H1 (cell line): ENCODE measurements around the gene CCDC73. TPM values are rescaled to one million over a fixed set of nuclear protein-coding genes. Genes with fewer than 3 reads are reported as not detected.

Experiments used
- CTCF ChIA-PET: fragments of 300-600 bp; sonication (Branson Sonifier 250); formaldehyde crosslinking; loops from one replicate; lab custom pipeline; 2021; ENCODE audit not compliant: partially characterized antibody; lab: Charles Lee
- POLR2A ChIA-PET: fragments of 300-600 bp; sonication (Branson Sonifier 250); formaldehyde crosslinking; loops from one replicate; lab custom pipeline; 2021; ENCODE audit warnings: inconsistent platforms; ENCODE audit not compliant: partially characterized antibody; lab: Charles Lee
- DNase-seq, 2 experiments: peaks; one replicate each; pipeline versions ENCODE4 v3.0.0 to v3.0.0-alpha.2; 2010 to 2022; ENCODE audit warnings: low spot score in 2 of 2, low read depth in 1 of 2, mixed read lengths in 1 of 2
- FAIRE-seq: peaks from 2 replicates; lab custom pipeline; 2011; peaks lifted over from hg19 to GRCh38; lab: Jason Lieb, UNC
- H2AFZ ChIP-seq: 2 replicates; pipeline ENCODE4 v1.8.1; 2012; ENCODE audit warnings: low read length, inconsistent platforms
- H2AK5ac ChIP-seq: 2 replicates; pipeline ENCODE4 v1.6.1; 2013; ENCODE audit warnings: low read depth, low read length
- H2BK120ac ChIP-seq: replicated peaks from 2 replicates; pipeline ENCODE3; 2013; ENCODE audit warnings: low read depth, low read length, inconsistent platforms
- H2BK12ac ChIP-seq: 2 replicates; pipeline ENCODE4 v1.6.1; 2013; ENCODE audit warnings: low read depth, low read length
- H2BK15ac ChIP-seq: 2 replicates; pipeline ENCODE4 v1.6.1; 2013; ENCODE audit warnings: low read length
- H2BK20ac ChIP-seq: 2 replicates; pipeline ENCODE4 v1.6.1; 2013; ENCODE audit warnings: low read length
- H2BK5ac ChIP-seq: 2 replicates; pipeline ENCODE4 v1.6.1; 2013; ENCODE audit warnings: low read depth, low read length
- H3K14ac ChIP-seq: 2 replicates; pipeline ENCODE4 v1.6.1; 2013; ENCODE audit warnings: inconsistent platforms; ENCODE audit not compliant: insufficient read length
- H3K18ac ChIP-seq: 2 replicates; pipeline ENCODE4 v1.6.1; 2013; ENCODE audit warnings: low read length; ENCODE audit errors: extremely low read depth
- H3K23ac ChIP-seq: 2 replicates; pipeline ENCODE4 v1.6.1; 2013; ENCODE audit warnings: inconsistent platforms; ENCODE audit not compliant: insufficient read length
- H3K23me2 ChIP-seq: 2 replicates; pipeline ENCODE4 v1.6.1; 2013; ENCODE audit warnings: low read depth, low read length
- H3K27ac ChIP-seq: 2 replicates; pipeline ENCODE4 v1.6.1; 2011; ENCODE audit warnings: low read depth, low read length, inconsistent platforms
- H3K27me3 ChIP-seq, 4 experiments: replicated peaks in 1 of 4; 1 replicate in 1 of 4; 2 replicates in 3 of 4; pipeline versions ENCODE4 v1.6.1 to v1.8.1; 2011 to 2013; ENCODE audit warnings: low read length in 3 of 4, mild to moderate bottlenecking in 3 of 4, inconsistent platforms in 2 of 4, mixed read lengths in 2 of 4, moderate library complexity in 1 of 4; ENCODE audit not compliant: control insufficient read depth in 3 of 4, insufficient read depth in 3 of 4; ENCODE audit errors: extremely low read depth in 1 of 4
- H3K36me3 ChIP-seq, 4 experiments: 2 replicates each; pipeline versions ENCODE4 v1.6.1 to v1.8.1; 2011 to 2013; ENCODE audit warnings: mild to moderate bottlenecking in 4 of 4, low read length in 3 of 4, moderate library complexity in 2 of 4, control low read depth in 1 of 4, inconsistent platforms in 1 of 4; ENCODE audit not compliant: insufficient read depth in 4 of 4, control insufficient read depth in 2 of 4
- H3K4ac ChIP-seq: replicated peaks from 2 replicates; pipeline ENCODE3; 2013; ENCODE audit warnings: low read length, low read depth, mixed read lengths, inconsistent platforms; ENCODE audit not compliant: insufficient read length
- H3K4me1 ChIP-seq, 4 experiments: replicated peaks in 1 of 4; 1 replicate in 1 of 4; 2 replicates in 3 of 4; pipeline versions ENCODE4 v1.6.1 to v1.8.1; 2011 to 2013; ENCODE audit warnings: low read length in 3 of 4, inconsistent platforms in 2 of 4, mixed read lengths in 1 of 4; ENCODE audit not compliant: insufficient read depth in 4 of 4, control insufficient read depth in 3 of 4
- H3K4me2 ChIP-seq, 2 experiments: 2 replicates each; pipeline versions ENCODE4 v1.6.1 to v1.8.1; 2011 to 2013; ENCODE audit warnings: low read depth in 2 of 2, low read length in 2 of 2, control low read depth in 1 of 2, inconsistent platforms in 1 of 2, mild to moderate bottlenecking in 1 of 2; ENCODE audit not compliant: insufficient read depth in 1 of 2
- H3K4me3 ChIP-seq, 4 experiments: fragments of 200-600, 300-600 bp in 1 of 4; sonication (generic), shearing (Covaris generic), sonication (Bioruptor Twin) in 1 of 4; 2 replicates each; pipeline versions ENCODE4 v1.5.1 to v1.8.1; 2011 to 2016; ENCODE audit warnings: low read length in 4 of 4, low read depth in 3 of 4, control low read depth in 2 of 4, inconsistent platforms in 2 of 4, mild to moderate bottlenecking in 2 of 4, mixed read lengths in 1 of 4, moderate library complexity in 1 of 4; ENCODE audit not compliant: insufficient read depth in 2 of 4; ENCODE audit errors: extremely low read depth in 1 of 4
- H3K56ac ChIP-seq: replicated peaks from 2 replicates; pipeline ENCODE3; 2013; ENCODE audit warnings: low read depth, mild to moderate bottlenecking, mixed read lengths, low read length, inconsistent platforms; ENCODE audit not compliant: insufficient read length
- H3K79me1 ChIP-seq: 2 replicates; pipeline ENCODE4 v1.6.1; 2013; ENCODE audit warnings: low read depth, low read length, control low read depth
- H3K79me2 ChIP-seq, 2 experiments: 2 replicates each; pipeline versions ENCODE4 v1.6.1 to v1.8.1; 2012 to 2013; ENCODE audit warnings: low read length in 2 of 2, mild to moderate bottlenecking in 2 of 2, inconsistent platforms in 1 of 2; ENCODE audit not compliant: insufficient read depth in 2 of 2, control insufficient read depth in 1 of 2
- H3K9ac ChIP-seq, 4 experiments: replicated peaks in 1 of 4; 1 replicate in 1 of 4; 2 replicates in 3 of 4; pipeline versions ENCODE4 v1.6.1 to v1.8.1; 2011 to 2013; ENCODE audit warnings: low read depth in 3 of 4, low read length in 3 of 4, control low read depth in 2 of 4, mild to moderate bottlenecking in 2 of 4, moderate library complexity in 2 of 4, inconsistent platforms in 1 of 4; ENCODE audit errors: extremely low read depth in 1 of 4
- H3K9me3 ChIP-seq, 2 experiments: 2 replicates each; pipeline versions ENCODE4 v1.6.1 to v1.8.1; 2012 to 2013; ENCODE audit warnings: mild to moderate bottlenecking in 2 of 2, moderate library complexity in 2 of 2, control low read depth in 1 of 2, inconsistent platforms in 1 of 2, low read depth in 1 of 2, low read length in 1 of 2, mixed read lengths in 1 of 2; ENCODE audit not compliant: insufficient read depth in 2 of 2
- H4K20me1 ChIP-seq, 2 experiments: replicated peaks in 1 of 2; 2 replicates each; pipeline versions ENCODE3 to v1.8.1; 2011 to 2013; ENCODE audit warnings: inconsistent platforms in 2 of 2, low read length in 2 of 2, mild to moderate bottlenecking in 1 of 2; ENCODE audit not compliant: insufficient read depth in 2 of 2, control insufficient read depth in 1 of 2
- H4K5ac ChIP-seq: 2 replicates; pipeline ENCODE4 v1.6.1; 2013; ENCODE audit warnings: low read length, low read depth, mixed read lengths, inconsistent platforms; ENCODE audit not compliant: insufficient read length
- H4K8ac ChIP-seq: 2 replicates; pipeline ENCODE4 v1.8.0; 2013; ENCODE audit warnings: mild to moderate bottlenecking, moderate library complexity, low read length, inconsistent platforms; ENCODE audit not compliant: insufficient read depth; ENCODE audit errors: extremely low read depth
- H4K91ac ChIP-seq: replicated peaks from 2 replicates; pipeline ENCODE3; 2013; ENCODE audit warnings: low read length, mixed read lengths, inconsistent platforms; ENCODE audit not compliant: insufficient read length
- BCL11A ChIP-seq, 2 experiments: IDR thresholded peaks; one replicate each; pipeline ENCODE4 v1.6.1; 2011; ENCODE audit warnings: low read depth in 2 of 2, low read length in 2 of 2, mild to moderate bottlenecking in 2 of 2
- CREB1 ChIP-seq: IDR thresholded peaks from 2 replicates; pipeline ENCODE4 v1.6.1; 2012; ENCODE audit warnings: inconsistent platforms
- JUN ChIP-seq: IDR thresholded peaks from 2 replicates; pipeline ENCODE4 v1.6.1; 2011; ENCODE audit warnings: low read depth, mild to moderate bottlenecking, improper control_type of control experiment, low read length
- JUND ChIP-seq: IDR thresholded peaks from 2 replicates; pipeline ENCODE4 v1.6.1; 2011; ENCODE audit warnings: mild to moderate bottlenecking, improper control_type of control experiment, low read length
- NANOG ChIP-seq: IDR thresholded peaks from 2 replicates; pipeline ENCODE4 v1.6.1; 2011; ENCODE audit warnings: low read length, low read depth, mild to moderate bottlenecking, inconsistent platforms; ENCODE audit not compliant: insufficient read depth, poor library complexity, severe bottlenecking
- POU5F1 ChIP-seq: IDR thresholded peaks from 2 replicates; pipeline ENCODE4 v1.6.1; 2011; ENCODE audit warnings: low read depth, mild to moderate bottlenecking, low read length, moderate library complexity
- RAD21 ChIP-seq, 2 experiments: IDR thresholded peaks in 1 of 2; conservative IDR thresholded peaks in 1 of 2; 2 replicates each; pipeline ENCODE4 v1.6.1; 2011; ENCODE audit warnings: low read depth in 2 of 2, low read length in 2 of 2, improper control_type of control experiment in 1 of 2, inconsistent platforms in 1 of 2, mild to moderate bottlenecking in 1 of 2, moderate library complexity in 1 of 2
- RBBP5 ChIP-seq: IDR thresholded peaks from 2 replicates; pipeline ENCODE4 v1.7.1; 2012; ENCODE audit warnings: low read depth, mild to moderate bottlenecking, inconsistent platforms, low read length, moderate library complexity, borderline replicate concordance
- SUZ12 ChIP-seq: fragments of 200-600 bp; sonication (generic); IDR thresholded peaks from 2 replicates; pipeline ENCODE4 v1.6.1; 2012; ENCODE audit warnings: mild to moderate bottlenecking, inconsistent platforms, low read length, moderate library complexity, mixed read lengths
- ZNF274 ChIP-seq: IDR thresholded peaks from 2 replicates; pipeline ENCODE4 v1.7.0; 2012; ENCODE audit warnings: low read length, borderline replicate concordance; ENCODE audit errors: extremely low read depth
- WGBS, 2 experiments: shearing (Covaris generic) in 1 of 2; methylation state at CpG; one replicate each; pipeline versions ENCODE4 v1.1.6 to v1.1.7; 2013 to 2015; ENCODE audit warnings: low lambda C conversion rate in 2 of 2, mixed read lengths in 2 of 2, inconsistent platforms in 1 of 2, low coverage in 1 of 2, missing lambda C conversion rate in 1 of 2; ENCODE audit not compliant: insufficient replicate concordance in 2 of 2, insufficient coverage in 1 of 2, insufficient read length in 1 of 2; ENCODE audit errors: extremely low coverage in 1 of 2, missing lambda C conversion rate in 1 of 2; 5-methylcytosine and 5-hydroxymethylcytosine counted together
- polyA plus RNA-seq, 7 experiments: library from polyadenylated mRNA; depleted of rRNA in 3 of 7; stranded (reverse) in 5 of 7; unstranded in 2 of 7; fragments of >200 nt in 5 of 7; fragments of 200-250 nt in 2 of 7; gene quantifications; 1 replicate in 5 of 7; 2 replicates in 1 of 7; 4 replicates in 1 of 7; pipeline versions ENCODE4 v1.2.1 to v1.2.3, GENCODE V29; 2011 to 2013; ENCODE audit warnings: missing spikeins in 2 of 7, mixed read lengths in 2 of 7
- total RNA-seq: library from RNA; stranded (reverse); fragmentation: NEBNext Ultra II Directional; extraction: Animal tissue kit (Norgen Biotek cat#: 25700); gene quantifications from 2 replicates; pipeline ENCODE4 v1.2.1, GENCODE V29; 2021
- TF ChIP-seq, protein P1 (sequence below): IDR thresholded peaks from 2 replicates; pipeline ENCODE4 v1.6.1; 2012; ENCODE audit warnings: low read length, inconsistent platforms

The CCDC73 gene
- total and polyA plus RNA-seq, 2 of the 8 experiments (the other 6 are each of a cell fraction or from before 2014, with no cell fraction given): not detected

- no peak overlapping the region for H4K5ac ChIP-seq
- H3K18ac ChIP-seq: no peak overlapping the region
- no peaks in the 10 kb centered on the region for H3K4me1 ChIP-seq
- H2BK120ac ChIP-seq: no peak overlapping the region
- no peak overlapping the region for H3K4ac ChIP-seq
- DNase-seq: no peak
- 86% methylated on average over 5 of the region's 5 CpGs; no CpG with 5 or more reads in 1 of the 2 experiments for WGBS, 2 experiments
- H3K9ac ChIP-seq: no peak overlapping the region
- H3K23me2 ChIP-seq: no peaks in the 10 kb centered on the region
- no peak overlapping the region for H3K56ac ChIP-seq
- H4K91ac ChIP-seq: no peak overlapping the region
- no peaks in the 10 kb centered on the region for H3K9me3 ChIP-seq
- FAIRE-seq: no peak
- CTCF ChIA-PET: interaction anchor here (0.7 kb wide), 1 partner anchor 26 kb away, joined by 3 read pairs; no protein-coding TSS in a partner anchor
- H3K79me1 ChIP-seq: no peaks in the 10 kb centered on the region
- H3K27me3 ChIP-seq: no peaks in the 10 kb centered on the region
- no peak overlapping the region for H2BK15ac ChIP-seq
- no peaks in the 10 kb centered on the region for H4K20me1 ChIP-seq
- H3K23ac ChIP-seq: no peak overlapping the region
- H4K8ac ChIP-seq: no peak overlapping the region
- H3K79me2 ChIP-seq: no peaks in the 10 kb centered on the region
- no peak overlapping the region for H3K27ac ChIP-seq
- H2BK20ac ChIP-seq: no peak overlapping the region
- no peaks in the 10 kb centered on the region for H3K36me3 ChIP-seq
- H3K4me2 ChIP-seq: no peak overlapping the region
- H2AFZ ChIP-seq: no peak overlapping the region
- H2BK12ac ChIP-seq: no peak overlapping the region
- H2AK5ac ChIP-seq: no peak overlapping the region
- H3K14ac ChIP-seq: no peak overlapping the region
- POLR2A ChIA-PET: no interaction called here
- H3K4me3 ChIP-seq: no peak overlapping the region
- no peak overlapping the region for H2BK5ac ChIP-seq
- TF ChIP-seq RAD21 (IDR thresholded peaks at IDR 0.05 in 1 of 2, conservative IDR thresholded peaks at IDR 0.05 in 1 of 2; ENCODE audit: low read depth in 2 of 2, low read length in 2 of 2) (no peak), JUND (no peak), POU5F1 (no peak), BCL11A (IDR thresholded peaks at IDR 0.05; ENCODE audit: low read depth in 2 of 2, low read length in 2 of 2) (no peak), NANOG (no peak), ZNF274 (no peak), CREB1 (no peak), RBBP5 (no peak), SUZ12 (no peak), JUN (no peak)
- TF ChIP-seq, protein P1, sequence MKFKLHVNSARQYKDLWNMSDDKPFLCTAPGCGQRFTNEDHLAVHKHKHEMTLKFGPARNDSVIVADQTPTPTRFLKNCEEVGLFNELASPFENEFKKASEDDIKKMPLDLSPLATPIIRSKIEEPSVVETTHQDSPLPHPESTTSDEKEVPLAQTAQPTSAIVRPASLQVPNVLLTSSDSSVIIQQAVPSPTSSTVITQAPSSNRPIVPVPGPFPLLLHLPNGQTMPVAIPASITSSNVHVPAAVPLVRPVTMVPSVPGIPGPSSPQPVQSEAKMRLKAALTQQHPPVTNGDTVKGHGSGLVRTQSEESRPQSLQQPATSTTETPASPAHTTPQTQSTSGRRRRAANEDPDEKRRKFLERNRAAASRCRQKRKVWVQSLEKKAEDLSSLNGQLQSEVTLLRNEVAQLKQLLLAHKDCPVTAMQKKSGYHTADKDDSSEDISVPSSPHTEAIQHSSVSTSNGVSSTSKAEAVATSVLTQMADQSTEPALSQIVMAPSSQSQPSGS: no peak
Observed at GRCh38 chr11:32821917-32822560, 27.6 kb upstream of the CCDC73 start.
